T-helper 2 cell treated with Interferon-gamma antibody and Interleukin-4, amounts not matched to agents 5 μg/mL and 100 μg/mL, for 36 hours (primary cell): Measurements from ENCODE around the gene PGAP6.
"Not testable (repeated sequence)": the region's sequence is repeated elsewhere in the genome, so short reads cannot be mapped to it uniquely, and the experiment has no call there.

Experiments
- DNase-seq: peaks from one replicate; pipeline ENCODE4 v3.0.0; 2021; ENCODE audit warnings: low spot score
- H3K27ac Mint-ChIP-seq: one replicate; pipeline ENCODE4 v1.8.0; 2021; ENCODE audit warnings: mild to moderate bottlenecking, mixed read lengths
- H3K27me3 Mint-ChIP-seq: one replicate; pipeline ENCODE4 v1.8.0; 2021; ENCODE audit warnings: low read depth, mixed read lengths
- H3K36me3 Mint-ChIP-seq: one replicate; pipeline ENCODE4 v1.8.0; 2021; ENCODE audit warnings: low read depth, mixed read lengths
- H3K4me1 Mint-ChIP-seq: one replicate; pipeline ENCODE4 v1.8.0; 2021; ENCODE audit warnings: low read depth, mixed read lengths
- H3K4me3 Mint-ChIP-seq: one replicate; pipeline ENCODE4 v1.8.0; 2022; ENCODE audit warnings: mild to moderate bottlenecking, moderate library complexity, mixed read lengths
- H3K9me3 Mint-ChIP-seq: one replicate; pipeline ENCODE4 v1.8.0; 2021; ENCODE audit warnings: mixed read lengths

PGAP6 gene

DNA sequence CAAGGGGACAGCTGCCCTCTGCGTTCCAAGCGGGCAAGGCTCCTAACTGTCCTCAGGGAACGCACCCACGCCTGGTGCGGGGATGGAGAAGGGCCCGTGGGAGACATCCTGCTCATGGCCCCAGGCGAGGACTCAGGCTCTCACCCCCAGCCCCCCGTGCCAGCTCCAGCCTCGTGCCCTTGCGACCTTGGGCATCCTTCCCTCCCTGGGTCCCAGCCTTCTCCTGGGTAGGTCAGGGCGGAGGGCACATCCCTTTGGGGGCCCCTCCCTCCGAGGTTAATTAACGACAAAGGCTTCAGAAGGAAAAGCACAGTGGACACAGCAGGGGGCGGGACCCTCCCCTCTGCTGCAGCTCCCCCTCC lies 3.0 kb downstream of the PGAP6 start:
- Mint-ChIP-seq H3K4me3 (no peak overlapping the region), H3K27ac (no peak overlapping the region), H3K9me3 (no peaks in the 10 kb centered on the region), H3K27me3 (peaks cover 10% of the 10 kb centered on the region), H3K36me3 (no peaks in the 10 kb centered on the region), H3K4me1 (peaks cover 14% of the 10 kb centered on the region)
- DNase-seq: no peak

DNA sequence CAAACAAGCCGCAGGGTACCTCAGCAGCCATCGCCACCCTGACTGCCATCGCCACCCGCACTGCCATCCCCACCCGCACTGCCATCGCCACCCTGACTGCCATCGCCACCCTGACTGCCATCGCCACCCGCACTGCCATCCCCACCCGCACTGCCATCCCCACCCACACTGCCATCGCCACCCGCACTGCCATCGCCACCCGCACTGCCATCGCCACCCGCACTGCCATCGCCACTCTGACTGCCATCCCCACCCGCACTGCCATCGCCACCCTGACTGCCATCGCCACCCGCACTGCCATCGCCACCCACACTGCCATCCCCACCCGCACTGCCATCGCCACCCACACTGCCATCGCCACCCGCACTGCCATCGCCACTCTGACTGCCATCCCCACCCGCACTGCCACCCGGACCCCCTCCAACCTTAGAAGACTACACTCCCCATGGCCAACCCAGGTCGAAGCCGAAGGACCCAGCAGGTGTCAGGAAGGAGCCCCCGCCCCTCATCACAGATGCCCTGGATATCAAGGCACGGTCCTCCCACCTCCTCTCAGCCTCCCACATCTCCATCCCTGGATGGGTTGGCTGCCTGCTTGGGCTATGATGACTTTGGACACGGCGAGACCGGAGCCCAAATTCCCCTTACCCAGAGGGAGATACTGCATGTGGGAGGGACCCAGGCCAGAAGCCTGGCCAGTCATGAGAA lies 3.5 kb downstream of the PGAP6 start:
- H3K4me3 Mint-ChIP-seq, H3K27me3 Mint-ChIP-seq, H3K27ac Mint-ChIP-seq, DNase-seq, H3K9me3 Mint-ChIP-seq, H3K36me3 Mint-ChIP-seq: not testable (repeated sequence)
- H3K4me1 Mint-ChIP-seq: peaks cover 10% of the 10 kb centered on the region

DNA sequence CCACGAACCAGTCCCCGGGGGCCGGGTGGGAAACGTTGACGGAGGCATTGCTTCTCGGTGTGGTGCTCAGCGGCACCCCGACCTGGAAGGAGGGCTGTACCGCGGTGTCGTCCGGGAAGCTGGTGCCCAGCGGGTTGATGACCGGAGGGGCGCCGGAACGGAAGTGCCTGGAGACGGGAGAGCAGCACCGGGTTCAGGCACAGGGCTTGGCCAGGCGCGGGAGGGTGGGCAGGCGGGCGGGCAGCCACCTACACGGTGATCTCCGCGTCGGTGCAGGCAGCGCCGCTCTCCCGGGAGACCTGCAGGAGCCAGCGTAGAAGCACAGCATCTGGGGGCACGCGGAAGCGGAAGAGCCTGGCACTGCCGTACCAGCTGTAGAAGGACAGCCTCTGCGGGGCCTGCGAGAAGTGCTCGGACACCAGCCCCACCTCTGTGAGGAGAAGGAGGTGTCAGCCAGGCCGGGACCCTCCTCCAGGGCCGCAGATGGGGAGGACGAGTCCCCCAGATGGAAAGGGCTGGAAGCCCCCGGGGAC lies 4.3 kb downstream of the PGAP6 start:
- no peak for DNase-seq
- Mint-ChIP-seq H3K4me3 (no peak overlapping the region), H3K9me3 (no peaks in the 10 kb centered on the region), H3K27ac (no peak overlapping the region), H3K4me1 (peaks cover 5% of the 10 kb centered on the region), H3K27me3 (peaks cover 2% of the 10 kb centered on the region), H3K36me3 (no peaks in the 10 kb centered on the region)

DNA sequence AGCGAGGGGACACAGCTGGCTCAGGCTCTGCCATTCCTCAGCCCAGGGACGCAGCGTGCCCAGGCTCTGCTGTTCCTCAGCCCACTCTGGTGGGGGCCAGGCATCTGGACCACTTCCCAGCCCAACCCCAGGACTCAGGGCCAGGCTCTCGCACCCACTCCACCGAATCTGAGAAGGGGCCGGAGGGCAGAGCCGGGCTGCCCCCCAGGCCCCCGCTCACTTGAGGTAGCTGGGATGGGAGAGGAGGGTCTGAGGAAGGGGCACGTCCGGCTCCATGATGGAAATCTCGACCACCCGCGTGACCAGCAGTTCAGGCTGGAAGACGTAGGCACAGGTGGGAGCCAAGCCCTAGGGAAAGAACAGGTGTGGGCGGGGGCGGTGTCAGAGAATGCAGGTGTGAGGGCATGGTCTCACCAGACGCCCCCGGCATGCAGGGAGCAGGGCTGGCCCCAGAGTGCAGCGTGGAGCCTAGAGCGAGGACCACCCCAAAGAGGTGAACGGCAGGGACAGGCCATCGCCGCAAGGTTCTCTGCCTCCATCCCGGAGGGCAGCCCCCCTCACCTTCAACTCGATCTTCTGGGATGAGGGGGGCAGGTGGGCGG lies 4.9 kb downstream of the PGAP6 start:
- no peaks in the 10 kb centered on the region for H3K27me3 Mint-ChIP-seq
- H3K27ac Mint-ChIP-seq: no peak overlapping the region
- no peak for DNase-seq
- peaks cover 3% of the 10 kb centered on the region for H3K4me1 Mint-ChIP-seq
- H3K9me3 Mint-ChIP-seq: no peaks in the 10 kb centered on the region
- peaks cover 2% of the 10 kb centered on the region for H3K36me3 Mint-ChIP-seq
- H3K4me3 Mint-ChIP-seq: no peak overlapping the region

DNA sequence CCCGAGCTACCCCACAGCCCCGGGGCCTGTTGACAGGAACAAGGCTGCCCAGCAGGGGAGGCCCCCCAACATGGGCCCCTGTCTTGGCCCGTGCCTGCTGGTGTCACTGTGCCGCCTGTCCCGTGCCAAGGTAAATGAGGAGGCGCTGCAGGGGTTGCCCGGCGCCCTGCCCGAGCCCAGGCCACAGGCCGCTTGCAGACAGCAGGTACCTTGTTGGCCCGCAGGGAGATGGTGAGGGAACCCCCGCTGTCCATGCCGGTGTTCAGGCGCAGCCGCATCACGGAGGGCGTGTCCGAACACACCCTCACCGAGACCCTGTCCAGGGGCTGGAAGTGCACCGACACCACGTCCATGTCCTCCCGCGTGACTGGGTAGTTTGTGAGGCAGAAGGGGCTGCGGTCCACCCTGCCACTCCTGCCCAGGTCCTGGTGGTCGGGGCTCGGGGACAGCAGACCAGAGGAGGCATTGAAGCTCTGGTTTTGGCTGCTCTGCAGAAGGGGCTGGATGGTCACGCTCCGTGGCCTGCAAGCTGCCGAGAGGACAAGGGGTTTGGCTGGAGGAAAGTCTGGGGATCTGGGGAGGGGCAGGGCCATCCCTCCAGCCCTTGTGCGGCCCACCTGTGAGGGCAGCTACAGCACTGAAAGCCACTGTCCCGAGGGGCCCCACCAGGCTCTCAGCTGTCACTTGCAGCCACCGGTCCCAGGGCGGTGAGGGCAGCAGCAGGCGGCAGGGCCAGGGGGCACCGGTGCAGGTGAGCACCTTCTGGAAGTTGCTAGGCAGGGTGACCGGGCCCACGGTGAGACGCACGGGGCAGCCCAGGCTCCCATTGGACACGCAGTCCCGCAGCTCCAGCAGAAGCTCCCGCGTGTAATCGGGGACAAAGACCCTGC lies 5.6 kb downstream of the PGAP6 start:
- no peak for DNase-seq
- no peak overlapping the region for H3K27ac Mint-ChIP-seq
- no peak overlapping the region for H3K4me3 Mint-ChIP-seq
- peaks cover 3% of the 10 kb centered on the region for H3K36me3 Mint-ChIP-seq
- no peaks in the 10 kb centered on the region for H3K27me3 Mint-ChIP-seq
- H3K9me3 Mint-ChIP-seq: no peaks in the 10 kb centered on the region
- H3K4me1 Mint-ChIP-seq: peaks cover 3% of the 10 kb centered on the region

DNA sequence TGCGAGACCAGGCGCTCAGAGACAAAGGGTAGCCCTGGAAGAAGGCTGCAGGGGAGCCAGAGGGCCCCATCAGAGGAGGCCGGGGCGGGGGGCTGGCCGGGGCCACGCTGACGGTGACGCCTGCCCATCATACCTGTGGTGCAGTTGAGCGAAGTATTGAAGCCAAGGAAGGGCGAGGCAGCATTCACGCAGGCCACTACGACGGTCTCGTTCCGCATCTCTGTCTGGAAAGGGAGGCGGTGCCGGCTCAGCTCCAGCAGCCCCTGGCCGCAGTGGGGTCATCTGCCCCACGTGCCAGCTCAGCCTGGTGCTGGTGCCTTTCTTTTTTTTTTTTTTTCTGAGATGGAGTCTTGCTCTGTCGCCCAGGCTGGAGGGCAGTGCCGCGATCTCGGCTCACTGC lies 6.6 kb downstream of the PGAP6 start:
- DNase-seq: no peak
- H3K4me3 Mint-ChIP-seq: no peak overlapping the region
- H3K27me3 Mint-ChIP-seq: no peaks in the 10 kb centered on the region
- H3K4me1 Mint-ChIP-seq: peaks cover 10% of the 10 kb centered on the region
- peaks cover 6% of the 10 kb centered on the region for H3K36me3 Mint-ChIP-seq
- no peaks in the 10 kb centered on the region for H3K9me3 Mint-ChIP-seq
- H3K27ac Mint-ChIP-seq: no peak overlapping the region

DNA sequence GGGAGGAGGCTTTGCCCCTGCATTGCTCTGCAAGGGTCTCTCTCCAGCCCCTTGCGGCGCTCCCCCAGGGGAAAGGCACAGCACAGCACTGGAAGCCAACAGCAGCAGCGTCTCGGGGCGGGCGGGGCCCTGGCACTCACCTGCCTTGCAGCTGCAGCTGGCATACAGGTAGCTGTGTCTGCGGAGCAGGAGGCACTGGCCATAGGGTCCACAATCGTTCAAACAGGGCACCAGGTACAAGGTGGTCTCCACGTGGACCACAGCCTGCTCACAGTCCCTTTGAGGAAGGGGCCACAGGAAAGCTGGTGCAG lies 7.2 kb downstream of the PGAP6 start:
- DNase-seq: no peak
- Mint-ChIP-seq H3K4me3 (no peak overlapping the region), H3K27me3 (no peaks in the 10 kb centered on the region), H3K9me3 (no peaks in the 10 kb centered on the region), H3K36me3 (peaks cover 6% of the 10 kb centered on the region), H3K4me1 (peaks cover 11% of the 10 kb centered on the region), H3K27ac (no peak overlapping the region)

DNA sequence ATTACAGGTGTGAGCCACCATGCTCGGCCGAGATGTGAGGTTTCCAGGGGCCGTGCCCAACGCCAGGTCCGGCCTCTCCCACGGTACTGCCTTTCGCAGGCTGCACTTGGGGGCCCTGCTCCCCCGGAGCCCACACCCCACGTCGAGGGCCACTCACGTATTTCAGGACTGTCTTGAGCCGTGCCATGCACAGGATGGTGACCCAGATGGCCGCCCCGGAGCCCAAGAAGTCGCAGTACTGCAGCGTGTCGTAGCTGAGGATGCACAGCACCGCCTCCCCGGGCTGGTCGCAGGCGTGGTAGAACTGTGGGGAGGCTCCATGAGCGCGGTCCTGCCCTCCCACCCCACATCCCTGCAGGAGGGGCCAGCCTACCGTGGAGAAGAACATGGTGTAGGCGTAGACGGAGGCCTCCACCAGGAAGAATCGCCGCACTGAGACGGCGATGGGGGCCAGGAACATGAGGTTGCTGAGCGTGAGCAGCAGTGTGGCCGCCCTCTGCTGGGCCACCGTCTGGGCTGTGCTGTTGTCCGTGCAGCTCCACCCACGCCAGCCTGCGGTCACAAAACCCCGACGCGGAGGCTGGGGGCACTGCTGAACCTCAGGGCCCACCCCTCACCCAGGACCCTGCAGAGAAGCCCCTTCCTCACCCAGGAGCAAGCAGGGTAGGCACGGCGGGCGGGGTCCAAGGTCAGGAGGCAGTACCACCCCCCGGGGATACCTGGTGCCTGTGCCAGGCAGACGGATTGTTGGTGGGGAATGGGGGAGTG lies 7.7 kb downstream of the PGAP6 start:
- H3K27me3 Mint-ChIP-seq: no peaks in the 10 kb centered on the region
- no peaks in the 10 kb centered on the region for H3K9me3 Mint-ChIP-seq
- H3K27ac Mint-ChIP-seq: no peak overlapping the region
- H3K36me3 Mint-ChIP-seq: peaks cover 7% of the 10 kb centered on the region
- peaks cover 14% of the 10 kb centered on the region for H3K4me1 Mint-ChIP-seq
- DNase-seq: no peak
- H3K4me3 Mint-ChIP-seq: no peak overlapping the region

DNA sequence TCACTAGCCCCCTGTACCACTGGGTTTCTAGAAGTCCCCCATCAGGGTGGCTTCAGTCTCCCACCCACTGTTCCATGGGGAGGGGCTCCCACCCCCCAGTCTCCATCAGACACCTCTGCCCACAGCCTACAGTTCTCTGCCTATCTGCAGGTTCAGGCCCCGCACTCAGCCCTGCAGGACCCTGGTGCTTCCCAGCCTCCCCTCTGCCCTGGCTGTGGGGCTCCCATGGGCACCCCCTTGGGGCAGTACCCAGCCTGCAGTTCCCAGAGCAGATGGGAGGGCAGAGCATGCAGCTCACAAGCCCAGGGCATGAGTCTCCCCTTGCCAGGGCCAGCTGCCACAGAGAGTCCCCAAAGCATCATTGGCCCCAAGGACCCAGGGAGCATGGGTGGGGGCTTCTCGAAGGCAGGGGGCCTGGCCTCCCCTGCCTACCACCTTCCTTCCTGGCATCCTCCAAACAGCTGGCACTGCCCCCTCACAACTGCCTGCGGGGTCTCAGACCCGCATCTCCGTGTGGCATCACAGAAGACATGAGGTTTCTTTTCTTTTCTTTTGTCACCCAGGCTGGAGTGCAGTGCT lies 8.7 kb downstream of the PGAP6 start:
- DNase-seq: no peak

DNA sequence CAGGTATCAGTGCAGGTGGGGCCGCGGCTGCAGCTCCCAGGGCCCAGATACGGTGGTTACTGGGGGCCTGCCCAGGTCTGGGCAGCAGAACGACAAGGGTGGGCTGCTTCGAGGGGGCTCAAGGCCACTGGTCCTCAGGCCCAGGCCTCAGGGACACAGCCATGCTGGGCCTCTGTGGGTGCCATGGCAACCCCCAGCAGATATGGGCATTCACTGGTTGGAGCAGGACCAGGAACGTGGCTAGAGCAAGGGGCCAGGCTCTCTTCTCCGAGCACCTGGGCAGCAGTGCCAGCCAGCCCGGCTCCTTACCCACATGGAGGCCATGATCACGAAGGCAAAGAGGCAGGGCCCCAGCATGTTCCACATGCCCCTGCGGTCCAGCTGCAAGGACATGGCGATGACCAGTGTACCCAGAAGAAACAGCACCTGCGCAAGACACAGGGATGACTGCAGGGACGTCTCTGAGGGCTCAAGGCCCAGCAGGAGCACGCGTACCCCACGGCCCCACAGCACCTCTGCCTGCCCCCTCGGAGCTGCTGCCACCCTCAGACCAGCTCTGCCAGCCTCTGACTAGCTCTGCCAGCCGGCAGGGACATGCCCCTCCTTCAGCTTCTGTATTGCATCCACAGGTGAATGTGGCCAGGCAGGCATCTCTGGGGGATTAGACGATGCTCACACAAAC lies 9.3 kb downstream of the PGAP6 start:
- Mint-ChIP-seq H3K27ac (no peak overlapping the region), H3K4me3 (no peak overlapping the region)

More for the DNA sequence above, 8.7 kb downstream of the PGAP6 start:
- H3K36me3 Mint-ChIP-seq: peaks cover 9% of the 10 kb centered on the region
- H3K4me3 Mint-ChIP-seq: no peak overlapping the region
- no peaks in the 10 kb centered on the region for H3K9me3 Mint-ChIP-seq
- no peaks in the 10 kb centered on the region for H3K27me3 Mint-ChIP-seq
- H3K27ac Mint-ChIP-seq: no peak overlapping the region
- H3K4me1 Mint-ChIP-seq: peaks cover 14% of the 10 kb centered on the region

DNA sequence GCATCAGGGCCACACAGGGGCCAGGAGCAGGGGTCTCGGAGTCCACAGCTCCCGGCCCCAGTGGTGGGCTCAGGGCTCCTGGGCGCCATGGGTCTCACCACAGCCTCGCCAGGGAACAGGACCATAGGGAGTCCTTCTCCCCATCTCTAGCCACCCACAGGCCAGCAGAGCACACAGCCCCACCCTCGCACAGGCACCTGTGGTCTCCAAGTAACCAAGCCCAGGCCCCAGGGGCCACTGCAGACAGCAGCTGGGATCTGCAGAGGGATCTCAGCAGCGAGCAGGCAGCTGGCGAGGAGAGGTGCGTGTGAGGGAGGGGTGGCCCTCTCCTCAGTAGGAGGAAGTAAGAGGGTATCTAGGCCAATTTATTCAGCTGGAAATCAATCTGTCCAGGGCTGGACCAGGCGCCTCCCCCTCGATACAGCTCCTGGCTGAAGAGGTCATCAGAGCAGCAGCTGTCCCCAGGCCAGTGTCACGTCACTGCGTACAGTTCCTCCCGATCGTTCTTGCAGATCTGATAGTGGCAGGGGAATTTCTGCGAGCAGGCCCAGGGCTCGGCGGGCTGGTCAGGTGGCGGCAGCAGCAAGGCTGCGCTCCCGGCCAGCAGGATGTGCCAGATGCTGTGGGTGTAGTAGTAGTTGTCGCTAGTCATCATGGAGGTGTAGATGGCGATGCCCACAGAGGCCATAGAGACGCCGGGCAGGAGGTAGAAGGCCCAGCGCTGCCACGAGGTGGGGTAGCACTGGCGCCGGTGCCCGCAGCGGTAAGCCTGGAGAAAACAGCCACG lies 10.1 kb downstream of the PGAP6 start:
- H3K4me1 Mint-ChIP-seq: peaks cover 14% of the 10 kb centered on the region
- DNase-seq: no peak
- no peak overlapping the region for H3K27ac Mint-ChIP-seq
- H3K27me3 Mint-ChIP-seq: no peaks in the 10 kb centered on the region
- peaks cover 18% of the 10 kb centered on the region for H3K36me3 Mint-ChIP-seq
- no peaks in the 10 kb centered on the region for H3K9me3 Mint-ChIP-seq
- H3K4me3 Mint-ChIP-seq: no peak overlapping the region

More for the DNA sequence above, 9.3 kb downstream of the PGAP6 start:
- Mint-ChIP-seq H3K36me3 (peaks cover 14% of the 10 kb centered on the region), H3K27me3 (no peaks in the 10 kb centered on the region), H3K9me3 (no peaks in the 10 kb centered on the region), H3K4me1 (peaks cover 14% of the 10 kb centered on the region)
- no peak for DNase-seq

DNA sequence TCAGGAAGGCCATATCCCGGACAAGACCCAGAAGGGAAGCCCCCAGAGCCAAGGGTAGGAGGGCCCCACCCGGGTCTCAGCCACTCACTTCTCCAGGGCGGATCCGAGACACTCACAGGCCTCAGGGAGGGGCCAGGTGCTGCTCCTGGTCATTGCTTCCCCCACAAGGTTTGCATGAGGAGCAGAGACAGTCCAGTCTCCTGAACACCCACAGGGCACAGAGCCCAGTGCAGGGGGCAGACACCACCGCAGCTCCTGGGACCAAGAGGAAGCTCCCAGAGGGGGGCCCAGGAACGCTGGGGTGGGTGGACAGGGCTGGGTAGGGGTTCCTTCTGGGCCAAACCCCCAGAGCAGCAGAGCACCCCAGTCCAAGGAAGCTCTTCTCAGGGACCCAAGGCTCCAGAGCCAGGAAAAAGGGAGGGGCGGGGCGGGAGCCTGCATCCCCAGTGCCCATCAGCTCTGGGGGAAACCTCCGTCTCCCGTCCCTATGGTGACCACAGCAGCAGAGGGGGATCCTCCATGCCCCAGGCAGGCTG lies 10.7 kb downstream of the PGAP6 start:
- Mint-ChIP-seq H3K27me3 (no peaks in the 10 kb centered on the region), H3K4me3 (peak overlapping the region; percentile 94), H3K4me1 (peaks cover 14% of the 10 kb centered on the region), H3K36me3 (peaks cover 18% of the 10 kb centered on the region), H3K27ac (peak overlapping the region; percentile 97), H3K9me3 (no peaks in the 10 kb centered on the region)
- DNase-seq: no peak
